ENCODE data around the gene GET3.

GRCh38 chr19:12694641-12695040 is 42.7 kb upstream of the GET3 start:
- TF ChIP-seq CTCF (IDR thresholded peaks at IDR 0.05; ENCODE audit: insufficient read depth, low read length, poor library complexity, severe bottlenecking) (no peak), EZH2phosphoT487 (conservative IDR thresholded peaks at IDR 0.05; ENCODE audit: low read length) (no peak)

Data from SU-DHL-6 (cell line).